Activated CD4-positive, alpha-beta memory T cell treated with anti-CD3 and anti-CD28 coated beads for 36 hours (primary cell): ENCODE results near the gene FAM193A. TPM values are rescaled to one million over a fixed set of nuclear protein-coding genes. Genes with fewer than 3 reads are reported as not detected.
"Not testable (repeated sequence)": the region's sequence is repeated elsewhere in the genome, so short reads cannot be mapped to it uniquely, and the experiment has no call there.

ENCODE experiments used
- CTCF ChIA-PET: fragments of 350-600 bp; sonication (Branson Sonifier 250); formaldehyde crosslinking; loops from one replicate; lab custom pipeline; 2021; ENCODE audit warnings: antibody characterized with exemption, inconsistent platforms; lab: Charles Lee
- POLR2A ChIA-PET: fragments of 350-600 bp; sonication (Branson Sonifier 250); formaldehyde crosslinking; loops from one replicate; lab custom pipeline; 2021; ENCODE audit warnings: antibody characterized with exemption; lab: Charles Lee
- DNase-seq: peaks from one replicate; pipeline ENCODE4 v3.0.0-alpha.2; 2020
- H3K27ac Mint-ChIP-seq: one replicate; pipeline ENCODE4 v1.8.0; 2021; ENCODE audit warnings: mixed read lengths
- H3K27me3 Mint-ChIP-seq: one replicate; pipeline ENCODE4 v1.8.0; 2021; ENCODE audit warnings: mixed read lengths
- H3K36me3 Mint-ChIP-seq: one replicate; pipeline ENCODE4 v1.8.0; 2021; ENCODE audit warnings: mixed read lengths
- H3K4me1 Mint-ChIP-seq: one replicate; pipeline ENCODE4 v1.8.0; 2021; ENCODE audit warnings: low read depth, mixed read lengths
- H3K4me3 Mint-ChIP-seq: one replicate; pipeline ENCODE4 v1.8.0; 2021; ENCODE audit warnings: mild to moderate bottlenecking, mixed read lengths
- H3K9me3 Mint-ChIP-seq: one replicate; pipeline ENCODE4 v1.8.0; 2021; ENCODE audit warnings: mixed read lengths
- intact Hi-C: fragments of 100-400 bp; cut with micrococcal nuclease; formaldehyde crosslinking; loops from one replicate; pipeline ENCODE4 v1.15.1; 2023
- total RNA-seq, 2 experiments: library from RNA; stranded (reverse); gene quantifications; one replicate each; pipeline ENCODE4 v1.2.3, GENCODE V29; 2021

FAM193A gene
- total RNA-seq, 2 experiments from 2014 or later = 21.7 to 22.6 TPM

- H3K27ac Mint-ChIP-seq = no peak overlapping the region
- peaks cover 37% of the 10 kb centered on the region for H3K36me3 Mint-ChIP-seq
- no peak for DNase-seq
- no peaks in the 10 kb centered on the region for H3K9me3 Mint-ChIP-seq
- no peak overlapping the region for H3K4me3 Mint-ChIP-seq
- POLR2A ChIA-PET = interaction anchor here (0.7 kb wide), 1 partner anchor 14 kb away, joined by 3 read pairs; no protein-coding TSS in a partner anchor
- no peaks in the 10 kb centered on the region for H3K4me1 Mint-ChIP-seq
- CTCF ChIA-PET = no interaction called here
- no peaks in the 10 kb centered on the region for H3K27me3 Mint-ChIP-seq
- intact Hi-C loops = no loop called here
These were observed 19.8 kb upstream of the FAM193A start for GRCh38 chr4:2516635-2517034.

- DNase-seq = no peak
- Mint-ChIP-seq H3K4me1 (no peaks in the 10 kb centered on the region), H3K27me3 (no peaks in the 10 kb centered on the region), H3K4me3 (no peak overlapping the region), H3K27ac (no peak overlapping the region), H3K36me3 (no peaks in the 10 kb centered on the region), H3K9me3 (no peaks in the 10 kb centered on the region)
- ChIA-PET CTCF (interaction anchor here (0.7 kb wide), 1 partner anchor 1983 kb away, joined by 3 read pairs; no protein-coding TSS in a partner anchor), POLR2A (interaction anchor here (0.6 kb wide), 1 partner anchor 55 kb away, joined by 3 read pairs; no protein-coding TSS in a partner anchor)
- intact Hi-C loops = no loop called here
These were observed 9.9 kb upstream of the FAM193A start for GRCh38 chr4:2526559-2526958.

- Mint-ChIP-seq H3K9me3 (no peaks in the 10 kb centered on the region), H3K27ac (peak overlapping the region; percentile 11), H3K4me1 (peaks cover 19% of the 10 kb centered on the region), H3K4me3 (peak overlapping the region; percentile 87), H3K36me3 (no peaks in the 10 kb centered on the region), H3K27me3 (no peaks in the 10 kb centered on the region)
- no peak for DNase-seq
- intact Hi-C loops = loop anchor here (5.0 to 10.0 kb wide), 3 partner anchors 53 to 402 kb away; partner anchors contain the start of genes HAUS3 and POLN
- CTCF ChIA-PET = interaction anchor here (0.7 to 1.6 kb wide), 7 partner anchors 31 to 315 kb away, joined by 3 to 4 read pairs (median 3); partner anchors contain the start of gene RNF4
- POLR2A ChIA-PET = interaction anchor here (0.6 kb wide), 1 partner anchor 15 kb away, joined by 4 read pairs; no protein-coding TSS in a partner anchor
These were observed 1.5 kb upstream of the FAM193A start for GRCh38 chr4:2534904-2535375.

GRCh38 chr4:2535376-2536192, 863 bp upstream of the FAM193A start:
- Mint-ChIP-seq H3K36me3 (no peaks in the 10 kb centered on the region), H3K27ac (peak overlapping the region; percentile 86), H3K27me3 (no peaks in the 10 kb centered on the region), H3K4me1 (peaks cover 20% of the 10 kb centered on the region), H3K9me3 (no peaks in the 10 kb centered on the region), H3K4me3 (peak overlapping the region; percentile 87)
- POLR2A ChIA-PET = interaction anchor here (0.5 to 1.5 kb wide), 8 partner anchors 16 to 1239 kb away, joined by 3 to 5 read pairs (median 3); partner anchors contain the start of gene RNF4
- peak; percentile 69 for DNase-seq
- CTCF ChIA-PET = interaction anchor here (0.7 to 1.6 kb wide), 7 partner anchors 31 to 316 kb away, joined by 3 to 4 read pairs (median 3); partner anchors contain the start of gene RNF4
- intact Hi-C loops = loop anchor here (1.0 to 10.0 kb wide), 8 partner anchors 53 to 427 kb away; partner anchors contain the start of genes CFAP99, GRK4, HAUS3 and NOP14

GRCh38 chr4:2537011-2537830, 774 bp downstream of the FAM193A start:
- intact Hi-C loops = loop anchor here (2.0 to 10.0 kb wide), 4 partner anchors 55 to 426 kb away; partner anchors contain the start of genes GRK4, HAUS3, NOP14 and POLN
- ChIA-PET POLR2A (interaction anchor here (0.8 to 1.5 kb wide), 4 partner anchors 12 to 209 kb away, joined by 3 to 5 read pairs (median 3); no protein-coding TSS in a partner anchor), CTCF (interaction anchor here (0.9 to 1.7 kb wide), 4 partner anchors 10 to 96 kb away, joined by 3 to 5 read pairs (median 4); partner anchors contain the start of gene RNF4)
- peak; percentile 66 for DNase-seq
- H3K4me1 Mint-ChIP-seq = peaks cover 20% of the 10 kb centered on the region
- H3K9me3 Mint-ChIP-seq = no peaks in the 10 kb centered on the region
- no peaks in the 10 kb centered on the region for H3K27me3 Mint-ChIP-seq
- no peaks in the 10 kb centered on the region for H3K36me3 Mint-ChIP-seq
- H3K4me3 Mint-ChIP-seq = peak overlapping the region; percentile 85
- peak overlapping the region; percentile 81 for H3K27ac Mint-ChIP-seq

GRCh38 chr4:2543580-2544191, 7.2 kb downstream of the FAM193A start:
- H3K36me3 Mint-ChIP-seq, CTCF ChIA-PET, intact Hi-C loops, H3K9me3 Mint-ChIP-seq, H3K27ac Mint-ChIP-seq, POLR2A ChIA-PET, H3K4me3 Mint-ChIP-seq, DNase-seq, H3K27me3 Mint-ChIP-seq: not testable (repeated sequence)
- peaks cover 28% of the 10 kb centered on the region for H3K4me1 Mint-ChIP-seq

GRCh38 chr4:2545321-2546013, 9.0 kb downstream of the FAM193A start:
- POLR2A ChIA-PET = no interaction called here
- H3K9me3 Mint-ChIP-seq = no peaks in the 10 kb centered on the region
- H3K36me3 Mint-ChIP-seq = peaks cover 4% of the 10 kb centered on the region
- peaks cover 23% of the 10 kb centered on the region for H3K4me1 Mint-ChIP-seq
- DNase-seq = no peak
- intact Hi-C loops = no loop called here
- no peaks in the 10 kb centered on the region for H3K27me3 Mint-ChIP-seq
- CTCF ChIA-PET = no interaction called here
- H3K27ac Mint-ChIP-seq = no peak overlapping the region
- no peak overlapping the region for H3K4me3 Mint-ChIP-seq

- no peak for DNase-seq
- no peak overlapping the region for H3K4me3 Mint-ChIP-seq
- no peaks in the 10 kb centered on the region for H3K9me3 Mint-ChIP-seq
- no peaks in the 10 kb centered on the region for H3K27me3 Mint-ChIP-seq
- peaks cover 28% of the 10 kb centered on the region for H3K4me1 Mint-ChIP-seq
- H3K36me3 Mint-ChIP-seq = peaks cover 4% of the 10 kb centered on the region
- CTCF ChIA-PET = interaction anchor here (1.2 kb wide), 1 partner anchor 9 kb away, joined by 3 read pairs; no protein-coding TSS in a partner anchor
- POLR2A ChIA-PET = interaction anchor here (1.0 kb wide), 1 partner anchor 80 kb away, joined by 3 read pairs; no protein-coding TSS in a partner anchor
- no peak overlapping the region for H3K27ac Mint-ChIP-seq
- intact Hi-C loops = no loop called here
These were observed 9.9 kb downstream of the FAM193A start for GRCh38 chr4:2546286-2546823.

- ChIA-PET CTCF (interaction anchor here (1.2 kb wide), 1 partner anchor 9 kb away, joined by 3 read pairs; no protein-coding TSS in a partner anchor), POLR2A (interaction anchor here (1.0 kb wide), 1 partner anchor 79 kb away, joined by 3 read pairs; no protein-coding TSS in a partner anchor)
- H3K9me3 Mint-ChIP-seq, DNase-seq, H3K27ac Mint-ChIP-seq, intact Hi-C loops, H3K4me3 Mint-ChIP-seq, H3K27me3 Mint-ChIP-seq, H3K36me3 Mint-ChIP-seq: not testable (repeated sequence)
- H3K4me1 Mint-ChIP-seq = peaks cover 31% of the 10 kb centered on the region
These were observed 10.7 kb downstream of the FAM193A start for GRCh38 chr4:2546961-2547691.

GRCh38 chr4:2551118-2551517, 14.7 kb downstream of the FAM193A start:
- H3K27ac Mint-ChIP-seq = peak overlapping the region; percentile 69
- H3K4me1 Mint-ChIP-seq = peaks cover 38% of the 10 kb centered on the region
- intact Hi-C loops = no loop called here
- no peak for DNase-seq
- no peaks in the 10 kb centered on the region for H3K9me3 Mint-ChIP-seq
- POLR2A ChIA-PET = no interaction called here
- no peak overlapping the region for H3K4me3 Mint-ChIP-seq
- H3K36me3 Mint-ChIP-seq = no peaks in the 10 kb centered on the region
- H3K27me3 Mint-ChIP-seq = no peaks in the 10 kb centered on the region
- CTCF ChIA-PET = interaction anchor here (1.4 kb wide), 1 partner anchor 14 kb away, joined by 5 read pairs; the partner anchor contains the start of gene FAM193A
